Measurements from ENCODE around the gene TMTC2. TPM values are rescaled to one million over a fixed set of nuclear protein-coding genes. Genes with fewer than 3 reads are reported as not detected.

Gene TMTC2
- total RNA-seq, 4 donors from 2014 or later = 19.5 to 35.8 (median 22.9) TPM

- no peaks in the 10 kb centered on the region for H3K4me1 ChIP-seq
- no peaks in the 10 kb centered on the region for H3K27me3 ChIP-seq
- no peak for DNase-seq (ENCODE audit: low spot score in 2 of 2)
- H3K9me3 ChIP-seq = peaks cover 0 to 7% (median 0%) of the 10 kb centered on the region in 4 donors
- H3K36me3 ChIP-seq = no peaks in the 10 kb centered on the region
- H3K27ac ChIP-seq = no peak overlapping the region
- 96 to 98% methylated on average over 9 to 14 of the region's 18 CpGs for WGBS, 2 donors
- no peak overlapping the region for H3K4me3 ChIP-seq
- TF ChIP-seq POLR2A (IDR thresholded peaks at IDR 0.05) = no peak
- TF ChIP-seq EP300 (IDR thresholded peaks at IDR 0.05) = no peak
- TF ChIP-seq CTCF (IDR thresholded peaks at IDR 0.05) = no peak
These were observed 453.4 kb downstream of the TMTC2 start for GRCh38 chr12:83140135-83140534.

DNA sequence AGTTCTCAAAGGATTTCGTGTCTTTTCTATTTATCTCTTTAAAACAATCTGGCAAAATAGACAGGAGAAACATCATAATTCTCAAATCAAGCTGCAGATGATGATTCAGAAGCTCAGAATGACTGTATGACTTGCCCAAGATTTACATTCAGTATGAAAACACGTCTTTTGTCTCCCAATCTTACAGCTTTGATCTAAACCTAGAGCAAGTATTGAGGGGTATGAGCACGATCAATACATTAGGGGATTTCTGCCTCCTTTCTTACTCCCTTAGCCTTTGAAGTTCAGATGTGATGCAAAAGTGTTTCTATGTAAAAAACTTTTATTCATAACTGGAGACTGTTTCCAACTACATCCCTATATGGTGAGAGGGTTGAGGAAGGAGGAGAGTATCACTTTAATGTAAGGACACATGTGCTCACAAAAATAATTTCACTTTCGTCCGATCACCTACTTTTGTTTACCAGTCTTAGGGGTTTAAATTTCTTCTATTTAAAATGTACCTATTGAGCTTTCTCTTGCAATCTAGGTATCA lies 454.8 kb downstream of the TMTC2 start:
- H3K27me3 ChIP-seq = no peaks in the 10 kb centered on the region
- WGBS, 2 donors = 80 to 89% methylated on average over 5 of the region's 5 CpGs
- H3K4me1 ChIP-seq = no peaks in the 10 kb centered on the region
- H3K36me3 ChIP-seq = no peaks in the 10 kb centered on the region
- no peak overlapping the region for H3K27ac ChIP-seq
- H3K9me3 ChIP-seq = peaks cover 0 to 7% (median 0%) of the 10 kb centered on the region in 4 donors
- DNase-seq (ENCODE audit: low spot score in 2 of 2) = no peak
- TF ChIP-seq POLR2A (IDR thresholded peaks at IDR 0.05) (no peak), EP300 (IDR thresholded peaks at IDR 0.05) (no peak), CTCF (IDR thresholded peaks at IDR 0.05) (no peak)
- no peak overlapping the region for H3K4me3 ChIP-seq

DNA sequence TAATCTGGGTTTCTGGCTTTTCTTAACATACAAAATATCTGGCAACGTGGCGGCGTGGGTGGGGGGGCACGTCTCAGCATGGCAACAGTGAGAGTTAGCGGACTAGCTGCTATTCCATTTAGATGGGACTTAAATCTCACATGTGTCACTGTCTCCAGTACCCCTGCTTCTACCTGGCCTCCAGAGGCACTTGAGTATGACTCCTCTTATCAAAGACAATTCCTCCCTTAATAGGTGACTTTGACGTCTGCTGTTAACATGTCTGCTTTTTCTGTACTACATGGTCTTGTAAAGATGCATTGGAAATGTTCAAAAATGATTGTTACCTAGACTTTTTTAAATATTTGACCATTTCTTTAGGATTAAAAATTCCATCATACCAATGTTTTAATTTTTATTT lies 456.2 kb downstream of the TMTC2 start:
- 88 to 95% methylated on average over 6 of the region's 6 CpGs for WGBS, 2 donors
- no peak overlapping the region for H3K27ac ChIP-seq
- no peak for TF ChIP-seq POLR2A (IDR thresholded peaks at IDR 0.05)
- TF ChIP-seq EP300 (IDR thresholded peaks at IDR 0.05) = no peak
- no peak for TF ChIP-seq CTCF (IDR thresholded peaks at IDR 0.05)
- DNase-seq (ENCODE audit: low spot score in 2 of 2) = no peak
- H3K27me3 ChIP-seq = no peaks in the 10 kb centered on the region
- peaks cover 0 to 7% (median 0%) of the 10 kb centered on the region in 4 donors for H3K9me3 ChIP-seq
- no peak overlapping the region for H3K4me3 ChIP-seq
- H3K36me3 ChIP-seq = no peaks in the 10 kb centered on the region
- no peaks in the 10 kb centered on the region for H3K4me1 ChIP-seq

DNA sequence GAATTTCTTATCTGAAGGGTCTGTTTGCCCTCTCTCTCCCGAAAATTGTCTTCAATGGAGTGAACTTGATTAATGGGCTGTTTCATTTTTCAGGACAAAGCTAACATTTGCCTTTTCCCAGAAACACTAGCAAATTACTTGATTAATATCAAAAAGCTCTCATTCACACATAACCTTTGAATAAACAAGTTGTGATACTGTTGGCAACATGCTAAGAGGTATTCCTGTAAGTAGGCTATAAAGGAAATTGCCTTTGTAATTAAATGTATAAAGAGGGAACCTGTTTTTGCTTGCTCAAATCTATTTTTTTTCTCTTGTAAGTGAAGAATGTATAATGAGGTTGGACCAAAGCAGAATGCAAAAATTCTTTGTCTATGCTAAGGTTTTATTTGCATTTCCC lies 457.2 kb downstream of the TMTC2 start:
- H3K4me1 ChIP-seq = no peaks in the 10 kb centered on the region
- WGBS, 2 donors = 63 to 66% methylated on average over 1 of the region's 1 CpG
- TF ChIP-seq POLR2A (IDR thresholded peaks at IDR 0.05) (no peak), CTCF (IDR thresholded peaks at IDR 0.05) (no peak), EP300 (IDR thresholded peaks at IDR 0.05) (no peak)
- no peak for DNase-seq (ENCODE audit: low spot score in 2 of 2)
- H3K36me3 ChIP-seq = no peaks in the 10 kb centered on the region
- H3K9me3 ChIP-seq = peaks cover 0 to 7% (median 0%) of the 10 kb centered on the region in 4 donors
- no peak overlapping the region for H3K4me3 ChIP-seq
- no peaks in the 10 kb centered on the region for H3K27me3 ChIP-seq
- H3K27ac ChIP-seq = no peak overlapping the region

DNA sequence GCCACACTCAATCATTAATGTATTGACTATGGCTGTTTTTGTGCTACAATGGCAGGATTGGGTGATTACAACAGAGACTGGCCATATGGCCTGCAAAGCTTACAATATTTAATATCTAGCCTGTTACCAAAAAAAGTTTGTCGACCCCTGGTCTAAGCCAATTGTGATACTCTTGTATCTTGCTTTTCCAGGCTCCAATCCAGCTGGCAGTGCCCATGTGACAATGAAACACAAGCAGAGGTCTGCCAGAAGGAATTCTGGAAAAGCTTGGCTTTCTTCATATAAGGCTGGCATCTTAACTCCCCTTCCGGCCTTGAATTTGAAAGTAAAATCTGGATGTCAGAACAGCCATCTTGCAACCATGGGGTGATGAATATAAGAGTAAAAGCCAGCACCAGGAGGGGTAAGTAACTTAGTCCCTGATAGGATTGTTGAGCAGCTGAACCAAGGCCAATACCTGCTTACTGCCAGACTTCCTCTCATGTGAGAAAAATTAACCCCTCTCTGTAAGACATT lies 458.7 kb downstream of the TMTC2 start:
- WGBS, 2 donors = 77 to 84% methylated on average over 2 of the region's 2 CpGs
- Histone ChIP-seq H3K4me3 (no peak overlapping the region), H3K27me3 (no peaks in the 10 kb centered on the region), H3K36me3 (no peaks in the 10 kb centered on the region), H3K4me1 (no peaks in the 10 kb centered on the region), H3K27ac (no peak overlapping the region), H3K9me3 (no peaks in the 10 kb centered on the region)
- TF ChIP-seq CTCF (IDR thresholded peaks at IDR 0.05) = no peak
- no peak for TF ChIP-seq POLR2A (IDR thresholded peaks at IDR 0.05)
- TF ChIP-seq EP300 (IDR thresholded peaks at IDR 0.05) = no peak
- DNase-seq (ENCODE audit: low spot score in 2 of 2) = no peak

Data from tibial nerve (tissue), 4 donors.